ENCODE measurements around the gene MUC22.

DNA sequence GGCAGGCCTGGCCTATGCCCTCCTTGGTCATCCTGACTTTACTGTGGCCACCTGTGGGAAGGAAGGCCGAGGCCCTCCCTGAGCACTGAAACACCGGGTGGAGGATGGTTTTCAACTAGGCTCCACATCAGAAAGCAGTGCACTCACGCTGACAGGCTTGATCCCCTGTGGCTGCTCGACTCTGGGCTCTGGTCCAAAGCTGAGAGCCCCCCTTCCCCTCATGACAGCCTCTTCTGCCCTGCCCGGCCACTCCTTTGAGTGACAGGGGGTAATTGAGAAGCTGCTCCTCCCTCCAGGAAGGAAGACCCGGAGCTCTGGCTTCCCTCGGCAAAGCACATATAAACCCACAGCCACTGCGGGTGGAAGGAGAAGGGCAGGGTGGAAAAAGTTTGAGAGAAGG lies 43.6 kb downstream of the MUC22 start:
- TF ChIP-seq TAF1 (IDR thresholded peaks at IDR 0.05; ENCODE audit: borderline replicate concordance, low read depth, low read length) (no peak), POLR2A (IDR thresholded peaks at IDR 0.05; ENCODE audit: low read depth, low read length) (no peak), POLR2AphosphoS5 (IDR thresholded peaks at IDR 0.05; ENCODE audit: low read depth, low read length) (no peak)
